ENCODE data around the gene ZNF397.

ZNF397 gene

GRCh38 chr18:35240664-35241447 is at the start of gene ZNF397:
TSS of gene ZNF397 (plus strand) at chr18:35241034. CDS start at chr18:35242471, 1,437 bp downstream.
- TF ChIP-seq HDGF (IDR thresholded peaks at IDR 0.05; ENCODE audit: borderline replicate concordance) (0 out of 2 replicates have a peak, but pooled peaks have one; percentile 65), CTBP1 (IDR thresholded peaks at IDR 0.05; ENCODE audit: borderline replicate concordance) (no peak), ELF4 (IDR thresholded peaks at IDR 0.05) (peak; percentile 97), LEF1 (IDR thresholded peaks at IDR 0.05; ENCODE audit: borderline replicate concordance) (no peak), NFRKB (IDR thresholded peaks at IDR 0.05) (peak; percentile 56), L3MBTL2 (conservative IDR thresholded peaks at IDR 0.05) (peak; percentile 80)
- TF ChIP-seq, protein P1, sequence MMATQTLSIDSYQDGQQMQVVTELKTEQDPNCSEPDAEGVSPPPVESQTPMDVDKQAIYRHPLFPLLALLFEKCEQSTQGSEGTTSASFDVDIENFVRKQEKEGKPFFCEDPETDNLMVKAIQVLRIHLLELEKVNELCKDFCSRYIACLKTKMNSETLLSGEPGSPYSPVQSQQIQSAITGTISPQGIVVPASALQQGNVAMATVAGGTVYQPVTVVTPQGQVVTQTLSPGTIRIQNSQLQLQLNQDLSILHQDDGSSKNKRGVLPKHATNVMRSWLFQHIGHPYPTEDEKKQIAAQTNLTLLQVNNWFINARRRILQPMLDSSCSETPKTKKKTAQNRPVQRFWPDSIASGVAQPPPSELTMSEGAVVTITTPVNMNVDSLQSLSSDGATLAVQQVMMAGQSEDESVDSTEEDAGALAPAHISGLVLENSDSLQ (IDR thresholded peaks at IDR 0.05), result peak; percentile 53; the same call in 1 of the 2 replicates
- DNase-seq (ENCODE audit: extremely low spot score), result peak; percentile 100
- ChIA-PET CTCF (interaction anchor here (0.8 to 2.6 kb wide), 3 partner anchors 10 to 235 kb away, joined by 3 to 10 read pairs (median 4); no protein-coding TSS in a partner anchor), POLR2A (interaction anchor here (0.5 to 3.0 kb wide), 37 partner anchors 9 to 343 kb away, joined by 3 to 26 read pairs (median 3); partner anchors contain the start of genes INO80C, ZNF24 and ZSCAN30)

DNA sequence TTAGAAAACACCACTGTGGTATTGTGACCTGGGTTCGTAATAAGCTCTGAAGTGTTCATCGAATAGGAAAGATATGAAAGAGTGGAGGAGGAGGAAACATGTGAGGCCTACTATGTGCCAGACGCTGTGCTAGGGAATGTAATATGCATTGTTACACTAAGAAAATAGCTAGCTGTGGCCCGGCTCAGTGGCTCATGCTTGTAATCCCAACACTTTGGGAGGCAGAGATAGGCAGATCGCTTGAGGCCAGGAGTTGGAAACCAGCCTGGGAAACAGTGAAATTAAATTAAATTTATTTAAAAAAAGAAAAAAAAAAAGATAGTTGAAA is 49.2 kb upstream of the ZNF397 start:
- DNase-seq (ENCODE audit: extremely low spot score), result no peak
- ChIA-PET CTCF (interaction anchor here (0.6 kb wide), 1 partner anchor 10 kb away, joined by 4 read pairs; no protein-coding TSS in a partner anchor), POLR2A (interaction anchor here (1.1 kb wide), 1 partner anchor 9 kb away, joined by 3 read pairs; no protein-coding TSS in a partner anchor)
- no peak for TF ChIP-seq FOXA1 (IDR thresholded peaks at IDR 0.05)
- TF ChIP-seq FOXM1 (IDR thresholded peaks at IDR 0.05; ENCODE audit: borderline replicate concordance), result no peak
- TF ChIP-seq SP1 (IDR thresholded peaks at IDR 0.05), result no peak
- no peak for TF ChIP-seq HDGF (IDR thresholded peaks at IDR 0.05; ENCODE audit: borderline replicate concordance)
- TF ChIP-seq BHLHE40 (IDR thresholded peaks at IDR 0.05; ENCODE audit: borderline replicate concordance), result no peak
- no peak for TF ChIP-seq ARNT (IDR thresholded peaks at IDR 0.05)
- no peak for TF ChIP-seq FOXK2 (IDR thresholded peaks at IDR 0.05)
- no peak for TF ChIP-seq SUZ12 (IDR thresholded peaks at IDR 0.05)
- TF ChIP-seq NFRKB (IDR thresholded peaks at IDR 0.05), result no peak
- no peak for TF ChIP-seq L3MBTL2 (conservative IDR thresholded peaks at IDR 0.05)
- TF ChIP-seq ELF4 (IDR thresholded peaks at IDR 0.05), result no peak
- TF ChIP-seq CTBP1 (IDR thresholded peaks at IDR 0.05; ENCODE audit: borderline replicate concordance), result no peak

DNA sequence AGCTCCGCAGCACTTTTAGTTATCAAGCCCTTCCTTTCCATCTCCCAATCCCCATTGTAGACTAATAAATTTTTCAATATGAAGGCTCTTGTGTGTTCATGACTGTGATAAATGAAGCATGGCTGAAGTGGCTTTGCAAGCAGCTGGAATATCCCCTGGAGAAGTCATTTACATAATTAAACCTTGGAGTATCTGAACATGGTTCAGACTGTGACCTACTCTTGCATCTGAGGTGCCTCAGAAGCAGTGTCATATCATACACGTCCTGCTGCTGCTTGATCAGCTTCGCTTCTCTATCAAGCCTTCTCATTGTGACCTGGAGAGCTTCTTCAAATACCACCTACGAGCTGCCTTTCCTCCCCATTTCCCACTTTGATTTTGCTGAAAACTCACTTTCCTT is 48.4 kb upstream of the ZNF397 start:
- ChIA-PET POLR2A (interaction anchor here (1.1 kb wide), 1 partner anchor 9 kb away, joined by 3 read pairs; no protein-coding TSS in a partner anchor), CTCF (interaction anchor here (0.6 to 1.4 kb wide), 3 partner anchors 12 to 194 kb away, joined by 3 to 4 read pairs (median 3); no protein-coding TSS in a partner anchor)
- no peak for DNase-seq (ENCODE audit: extremely low spot score)
- TF ChIP-seq FOXA1 (IDR thresholded peaks at IDR 0.05) (no peak), TARDBP (IDR thresholded peaks at IDR 0.05) (no peak), CTBP1 (IDR thresholded peaks at IDR 0.05; ENCODE audit: borderline replicate concordance) (no peak), L3MBTL2 (conservative IDR thresholded peaks at IDR 0.05) (no peak), SUZ12 (IDR thresholded peaks at IDR 0.05) (no peak), BHLHE40 (IDR thresholded peaks at IDR 0.05; ENCODE audit: borderline replicate concordance) (no peak), ELF4 (IDR thresholded peaks at IDR 0.05) (no peak), ZNF384 (IDR thresholded peaks at IDR 0.05) (no peak), NFRKB (IDR thresholded peaks at IDR 0.05) (no peak), HDGF (IDR thresholded peaks at IDR 0.05; ENCODE audit: borderline replicate concordance) (no peak), SP1 (IDR thresholded peaks at IDR 0.05) (no peak), ARNT (IDR thresholded peaks at IDR 0.05) (no peak), FOXK2 (IDR thresholded peaks at IDR 0.05) (no peak), LEF1 (IDR thresholded peaks at IDR 0.05; ENCODE audit: borderline replicate concordance) (no peak), FOXM1 (IDR thresholded peaks at IDR 0.05; ENCODE audit: borderline replicate concordance) (no peak)
- TF ChIP-seq, protein P1 (IDR thresholded peaks at IDR 0.05), result no peak

DNA sequence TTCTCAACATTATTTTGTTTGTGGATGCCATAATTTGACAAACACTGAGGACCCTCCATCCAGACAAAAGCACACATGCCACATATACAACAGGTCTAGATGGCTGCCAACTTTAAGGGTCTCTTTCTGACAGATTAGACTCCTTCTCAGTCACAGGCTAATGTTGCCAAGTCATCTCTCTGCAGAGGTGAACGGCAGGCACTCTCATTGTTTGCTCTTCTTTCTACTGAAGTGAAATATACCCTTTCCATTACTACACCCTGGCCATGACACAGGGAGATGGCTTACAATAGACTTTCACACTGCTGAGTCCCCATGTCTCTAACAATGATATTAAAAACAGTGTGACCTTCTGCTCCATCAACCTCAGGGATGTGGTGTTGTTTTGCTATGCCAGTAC is 47.5 kb upstream of the ZNF397 start:
- no peak for TF ChIP-seq ARNT (IDR thresholded peaks at IDR 0.05)
- no peak for TF ChIP-seq TARDBP (IDR thresholded peaks at IDR 0.05)
- CTCF ChIA-PET, result interaction anchor here (1.0 to 1.4 kb wide), 2 partner anchors 13 to 193 kb away, joined by 3 read pairs; no protein-coding TSS in a partner anchor

GRCh38 chr18:35197296-35197695 is 43.5 kb upstream of the ZNF397 start:
- TF ChIP-seq FOXM1 (IDR thresholded peaks at IDR 0.05; ENCODE audit: borderline replicate concordance) (no peak), FOXK2 (IDR thresholded peaks at IDR 0.05) (no peak), LEF1 (IDR thresholded peaks at IDR 0.05; ENCODE audit: borderline replicate concordance) (no peak), ELF4 (IDR thresholded peaks at IDR 0.05) (no peak), SP1 (IDR thresholded peaks at IDR 0.05) (no peak), ZNF384 (IDR thresholded peaks at IDR 0.05) (no peak), TARDBP (IDR thresholded peaks at IDR 0.05) (no peak), L3MBTL2 (conservative IDR thresholded peaks at IDR 0.05) (no peak), ARNT (IDR thresholded peaks at IDR 0.05) (no peak), NFRKB (IDR thresholded peaks at IDR 0.05) (no peak), FOXA1 (IDR thresholded peaks at IDR 0.05) (no peak), CTBP1 (IDR thresholded peaks at IDR 0.05; ENCODE audit: borderline replicate concordance) (no peak), HDGF (IDR thresholded peaks at IDR 0.05; ENCODE audit: borderline replicate concordance) (no peak)
- no peak for DNase-seq (ENCODE audit: extremely low spot score)
- ChIA-PET POLR2A (no interaction called here), CTCF (no interaction called here)

More for the DNA sequence above, 47.5 kb upstream of the ZNF397 start:
- POLR2A ChIA-PET, result no interaction called here
- no peak for DNase-seq (ENCODE audit: extremely low spot score)

- TF ChIP-seq FOXM1 (IDR thresholded peaks at IDR 0.05; ENCODE audit: borderline replicate concordance), result no peak
- TF ChIP-seq L3MBTL2 (conservative IDR thresholded peaks at IDR 0.05), result no peak
- no peak for TF ChIP-seq CTBP1 (IDR thresholded peaks at IDR 0.05; ENCODE audit: borderline replicate concordance)
- TF ChIP-seq, protein P1 (IDR thresholded peaks at IDR 0.05), result no peak
- no peak for TF ChIP-seq BHLHE40 (IDR thresholded peaks at IDR 0.05; ENCODE audit: borderline replicate concordance)
- no peak for TF ChIP-seq ELF4 (IDR thresholded peaks at IDR 0.05)
- no peak for TF ChIP-seq LEF1 (IDR thresholded peaks at IDR 0.05; ENCODE audit: borderline replicate concordance)
- TF ChIP-seq ARNT (IDR thresholded peaks at IDR 0.05), result no peak
- TF ChIP-seq FOXK2 (IDR thresholded peaks at IDR 0.05), result no peak
- no peak for TF ChIP-seq HDGF (IDR thresholded peaks at IDR 0.05; ENCODE audit: borderline replicate concordance)
- POLR2A ChIA-PET, result interaction anchor here (0.7 kb wide), 1 partner anchor 9 kb away, joined by 3 read pairs; no protein-coding TSS in a partner anchor
- no peak for DNase-seq (ENCODE audit: extremely low spot score)
- CTCF ChIA-PET, result interaction anchor here (0.7 to 0.9 kb wide), 3 partner anchors 10 to 246 kb away, joined by 3 to 5 read pairs (median 4); no protein-coding TSS in a partner anchor
These were observed 39.4 kb upstream of the ZNF397 start for GRCh38 chr18:35201256-35201931.

Measured in HEK293T (cell line).